ENCODE results near the gene PEAK1. TPM values are rescaled to one million over a fixed set of nuclear protein-coding genes. Genes with fewer than 3 reads are reported as not detected.

PEAK1 gene
- total and polyA plus RNA-seq, 10 of the 15 experiments (the other 5 are each of a cell fraction or from before 2014, with no cell fraction given): 0.62 to 24.2 (median 11.2) TPM

DNA sequence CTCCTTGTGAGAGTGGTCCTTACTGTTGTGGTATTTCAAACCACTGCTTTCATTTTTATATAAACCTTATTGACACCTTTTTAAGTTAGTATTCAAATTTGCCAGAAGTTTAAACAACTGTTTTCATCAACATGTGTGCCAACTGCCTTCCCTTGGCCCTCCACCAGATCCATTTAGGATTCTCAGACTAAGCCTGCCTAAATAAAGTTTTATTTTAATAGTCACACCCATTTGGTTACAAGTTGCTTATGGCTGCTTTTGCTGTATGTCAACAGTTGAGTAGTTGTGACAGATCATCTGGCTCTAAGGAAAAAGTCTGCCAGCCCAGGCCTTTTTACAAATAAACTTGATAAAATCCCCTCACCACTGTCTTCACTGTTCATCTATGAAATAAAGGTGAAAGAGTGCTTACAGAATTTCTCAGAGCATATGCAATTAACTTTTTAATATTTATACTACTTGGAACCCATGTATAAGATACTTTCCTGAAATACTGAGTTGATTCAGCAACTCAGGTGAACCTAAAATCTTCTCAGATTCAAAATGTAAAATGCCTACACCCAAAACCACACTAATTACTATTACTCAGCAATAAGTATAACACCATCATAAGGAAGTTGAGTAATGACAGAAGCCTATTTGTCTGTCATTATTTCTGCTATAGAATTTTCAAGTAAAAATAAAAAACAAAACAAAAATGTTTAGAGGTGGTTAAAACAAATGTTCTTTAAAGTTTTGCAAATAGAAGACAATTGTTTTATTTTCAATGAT, 35.1 kb downstream of the PEAK1 start:
- FAIRE-seq (no peak), DNase-seq (ENCODE audit: low read depth, low spot score) (no peak), ATAC-seq (peak; percentile 60)
- no peaks in the 10 kb centered on the region; the same call in 2 of the 3 replicates for H3K9me3 ChIP-seq (replicated peaks; ENCODE audit: control insufficient read depth, insufficient read depth, low read length)
- H3K36me3 ChIP-seq (ENCODE audit: control insufficient read depth in 2 of 2, insufficient read depth in 2 of 2, low read length in 1 of 2): no peaks in the 10 kb centered on the region
- in situ Hi-C loops (cut with MboI) (no loop called here), intact Hi-C loops (cut with micrococcal nuclease; ENCODE audit: unreplicated experiment) (no loop called here)
- H3K4me2 ChIP-seq (ENCODE audit: control insufficient read depth, insufficient read depth): no peak overlapping the region; the same call in 1 of the 2 replicates
- POLR2A ChIA-PET: interaction anchor here (1.2 kb wide), 1 partner anchor 25 kb away, joined by 4 read pairs; no protein-coding TSS in a partner anchor
- H3K79me2 ChIP-seq (ENCODE audit: control insufficient read depth, insufficient read depth, low read length): no peaks in the 10 kb centered on the region
- RAD21 ChIA-PET (ENCODE audit: unreplicated experiment): interaction anchor here (1.0 to 3.5 kb wide), 2 partner anchors 21 to 25 kb away, joined by 3 to 14 read pairs; no protein-coding TSS in a partner anchor
- TF ChIP-seq FOXK2 (IDR thresholded peaks at IDR 0.05) (no peak), ZNF592 (IDR thresholded peaks at IDR 0.05) (no peak), RUNX3 (IDR thresholded peaks at IDR 0.05; ENCODE audit: low read length) (peak; percentile 10; the same call in 1 of the 2 replicates), NBN (IDR thresholded peaks at IDR 0.05) (no peak)
- TF ChIP-seq, protein P1, sequence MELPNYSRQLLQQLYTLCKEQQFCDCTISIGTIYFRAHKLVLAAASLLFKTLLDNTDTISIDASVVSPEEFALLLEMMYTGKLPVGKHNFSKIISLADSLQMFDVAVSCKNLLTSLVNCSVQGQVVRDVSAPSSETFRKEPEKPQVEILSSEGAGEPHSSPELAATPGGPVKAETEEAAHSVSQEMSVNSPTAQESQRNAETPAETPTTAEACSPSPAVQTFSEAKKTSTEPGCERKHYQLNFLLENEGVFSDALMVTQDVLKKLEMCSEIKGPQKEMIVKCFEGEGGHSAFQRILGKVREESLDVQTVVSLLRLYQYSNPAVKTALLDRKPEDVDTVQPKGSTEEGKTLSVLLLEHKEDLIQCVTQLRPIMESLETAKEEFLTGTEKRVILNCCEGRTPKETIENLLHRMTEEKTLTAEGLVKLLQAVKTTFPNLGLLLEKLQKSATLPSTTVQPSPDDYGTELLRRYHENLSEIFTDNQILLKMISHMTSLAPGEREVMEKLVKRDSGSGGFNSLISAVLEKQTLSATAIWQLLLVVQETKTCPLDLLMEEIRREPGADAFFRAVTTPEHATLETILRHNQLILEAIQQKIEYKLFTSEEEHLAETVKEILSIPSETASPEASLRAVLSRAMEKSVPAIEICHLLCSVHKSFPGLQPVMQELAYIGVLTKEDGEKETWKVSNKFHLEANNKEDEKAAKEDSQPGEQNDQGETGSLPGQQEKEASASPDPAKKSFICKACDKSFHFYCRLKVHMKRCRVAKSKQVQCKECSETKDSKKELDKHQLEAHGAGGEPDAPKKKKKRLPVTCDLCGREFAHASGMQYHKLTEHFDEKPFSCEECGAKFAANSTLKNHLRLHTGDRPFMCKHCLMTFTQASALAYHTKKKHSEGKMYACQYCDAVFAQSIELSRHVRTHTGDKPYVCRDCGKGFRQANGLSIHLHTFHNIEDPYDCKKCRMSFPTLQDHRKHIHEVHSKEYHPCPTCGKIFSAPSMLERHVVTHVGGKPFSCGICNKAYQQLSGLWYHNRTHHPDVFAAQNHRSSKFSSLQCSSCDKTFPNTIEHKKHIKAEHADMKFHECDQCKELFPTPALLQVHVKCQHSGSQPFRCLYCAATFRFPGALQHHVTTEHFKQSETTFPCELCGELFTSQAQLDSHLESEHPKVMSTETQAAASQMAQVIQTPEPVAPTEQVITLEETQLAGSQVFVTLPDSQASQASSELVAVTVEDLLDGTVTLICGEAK (IDR thresholded peaks at IDR 0.05; ENCODE audit: borderline replicate concordance): peak; percentile 79
- H3K9ac ChIP-seq (ENCODE audit: control insufficient read depth, insufficient read depth, low read length): no peak overlapping the region
- BruUV-seq (replicated peaks): no TSS peak
- CTCF ChIA-PET: interaction anchor here (0.6 to 1.6 kb wide), 4 partner anchors 21 to 411 kb away, joined by 3 to 6 read pairs (median 4); no protein-coding TSS in a partner anchor
- H3K27ac ChIP-seq (ENCODE audit: control insufficient read depth, insufficient read depth): no peak overlapping the region
- H3K27me3 ChIP-seq (replicated peaks in 1 of 2; ENCODE audit: control insufficient read depth in 2 of 2, insufficient read depth in 2 of 2, low read length in 1 of 2): no peaks in the 10 kb centered on the region
- H3K4me3 ChIP-seq: no peak overlapping the region
- H3K4me1 ChIP-seq (ENCODE audit: control insufficient read depth, insufficient read depth, low read length): peaks cover 13% of the 10 kb centered on the region
- SMC1A ChIA-PET (ENCODE audit: uncharacterized antibody, unreplicated experiment): interaction anchor here (0.7 to 2.1 kb wide), 5 partner anchors 7 to 203 kb away, joined by 3 to 7 read pairs (median 4); no protein-coding TSS in a partner anchor
- no peak overlapping the region for H2AFZ ChIP-seq (ENCODE audit: control insufficient read depth, low read depth, low read length)
- H4K20me1 ChIP-seq (ENCODE audit: control insufficient read depth, insufficient read depth): no peaks in the 10 kb centered on the region

Measured in GM12878 (cell line).